ENCODE measurements around the gene PDF.
"Not testable (repeated sequence)": the region's sequence is repeated elsewhere in the genome, so short reads cannot be mapped to it uniquely, and the experiment has no call there.

The PDF gene

DNA sequence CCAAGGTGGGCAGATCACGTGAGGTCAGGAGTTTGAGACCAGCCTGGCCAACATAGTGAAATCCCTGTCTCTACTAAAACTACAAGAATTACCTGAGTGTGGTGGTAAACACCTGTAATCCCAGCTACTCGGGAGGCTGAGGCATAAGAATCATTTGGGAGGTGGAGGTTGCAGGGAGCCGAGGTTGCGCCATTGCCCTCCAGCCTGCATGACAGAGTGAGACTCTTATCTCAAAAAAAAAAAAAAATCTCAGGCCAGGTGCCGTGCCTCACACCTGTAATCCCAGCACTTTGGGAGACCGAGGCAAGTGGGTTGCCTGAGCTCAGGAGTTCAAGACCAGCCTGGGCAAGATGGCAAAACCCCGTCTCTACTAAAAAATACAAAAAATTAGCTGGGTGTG, 33.6 kb downstream of the PDF start:
- not testable (repeated sequence) for H3K79me1 ChIP-seq (ENCODE audit: low read length); H2BK5ac ChIP-seq (ENCODE audit: low read length); H2BK120ac ChIP-seq (ENCODE audit: low read depth, low read length); H4K8ac ChIP-seq (ENCODE audit: low read depth, low read length); H3K36me3 ChIP-seq (ENCODE audit: control insufficient read depth, insufficient read depth, low read length); H3K4me1 ChIP-seq (ENCODE audit: control insufficient read depth, low read depth, low read length); H2BK15ac ChIP-seq (replicated peaks; ENCODE audit: low read depth); H3K27ac ChIP-seq (ENCODE audit: low read depth, low read length); H3K4me2 ChIP-seq (ENCODE audit: low read length); H3K18ac ChIP-seq (ENCODE audit: low read length); H3K9ac ChIP-seq (ENCODE audit: low read length); H3K27me3 ChIP-seq (ENCODE audit: insufficient read depth, low read length, poor library complexity); H3K4me3 ChIP-seq (ENCODE audit: low read length); H3K23ac ChIP-seq (ENCODE audit: low read length); H3K79me2 ChIP-seq (ENCODE audit: control insufficient read depth, insufficient read depth, low read length); H3K56ac ChIP-seq (ENCODE audit: low read length); H4K5ac ChIP-seq (ENCODE audit: low read length); DNase-seq; H3K4ac ChIP-seq (ENCODE audit: low read depth, low read length); H2AK5ac ChIP-seq (ENCODE audit: low read length)
- no CpG with 5 or more reads among the region's 7 CpGs for WGBS (ENCODE audit: extremely low coverage, insufficient coverage, low lambda C conversion rate)

DNA sequence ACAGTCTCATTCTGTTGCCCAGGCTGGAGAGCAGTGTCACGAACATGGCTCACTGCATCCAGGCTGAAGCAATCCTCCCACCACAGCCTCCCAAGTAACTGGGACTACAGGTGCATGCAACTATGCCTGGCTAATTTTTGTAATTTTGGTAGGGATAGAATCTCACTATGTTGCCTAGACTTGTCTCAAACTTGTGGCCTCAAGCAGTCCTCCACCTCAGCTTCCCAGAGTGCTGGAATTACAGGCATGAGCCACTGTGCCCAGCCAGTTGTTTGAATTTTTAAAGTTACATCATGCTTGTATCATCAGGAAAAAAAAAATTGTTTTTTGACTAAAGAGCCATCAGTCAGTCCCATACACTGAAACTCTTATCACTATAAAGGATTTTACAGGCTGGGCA, 36.3 kb downstream of the PDF start:
- Histone ChIP-seq H2BK15ac (replicated peaks; ENCODE audit: low read depth) (no peak overlapping the region), H3K56ac (ENCODE audit: low read length) (no peak overlapping the region), H2BK120ac (ENCODE audit: low read depth, low read length) (no peak overlapping the region), H3K79me1 (ENCODE audit: low read length) (no peaks in the 10 kb centered on the region), H3K27ac (ENCODE audit: low read depth, low read length) (no peak overlapping the region), H3K36me3 (ENCODE audit: control insufficient read depth, insufficient read depth, low read length) (no peaks in the 10 kb centered on the region), H3K27me3 (ENCODE audit: insufficient read depth, low read length, poor library complexity) (no peaks in the 10 kb centered on the region), H3K79me2 (ENCODE audit: control insufficient read depth, insufficient read depth, low read length) (no peaks in the 10 kb centered on the region), H3K4me2 (ENCODE audit: low read length) (no peak overlapping the region), H2BK5ac (ENCODE audit: low read length) (no peak overlapping the region), H3K4me1 (ENCODE audit: control insufficient read depth, low read depth, low read length) (no peaks in the 10 kb centered on the region), H3K9ac (ENCODE audit: low read length) (no peak overlapping the region), H4K5ac (ENCODE audit: low read length) (no peak overlapping the region), H3K4ac (ENCODE audit: low read depth, low read length) (no peak overlapping the region), H3K18ac (ENCODE audit: low read length) (no peak overlapping the region), H2AK5ac (ENCODE audit: low read length) (no peak overlapping the region), H3K23ac (ENCODE audit: low read length) (no peak overlapping the region), H3K4me3 (ENCODE audit: low read length) (no peak overlapping the region), H4K8ac (ENCODE audit: low read depth, low read length) (no peak overlapping the region)
- no CpG with 5 or more reads among the region's 1 CpG for WGBS (ENCODE audit: extremely low coverage, insufficient coverage, low lambda C conversion rate)
- DNase-seq: no peak

DNA sequence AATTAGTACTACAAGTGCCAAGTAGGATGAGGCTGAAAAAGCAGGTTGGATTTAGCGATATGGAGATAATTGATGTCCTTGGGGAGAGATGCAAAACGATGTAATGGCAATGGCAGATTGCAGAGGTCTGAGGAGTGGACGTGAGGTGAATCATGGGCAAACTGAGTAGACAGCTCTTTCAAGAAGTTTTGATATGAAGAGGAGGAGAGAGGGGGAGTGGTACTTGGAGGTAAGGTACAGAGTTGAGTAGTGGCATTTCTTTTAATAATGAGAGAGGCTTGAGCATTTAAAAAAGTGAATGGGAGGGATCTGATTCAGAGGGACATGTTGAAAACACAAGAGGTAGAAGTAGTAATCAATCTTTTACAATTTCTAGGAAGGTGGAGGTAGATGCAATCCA, 37.0 kb downstream of the PDF start:
- H4K5ac ChIP-seq (ENCODE audit: low read length): no peak overlapping the region
- H3K4me3 ChIP-seq (ENCODE audit: low read length): no peak overlapping the region
- no peak overlapping the region for H3K27ac ChIP-seq (ENCODE audit: low read depth, low read length)
- H3K79me1 ChIP-seq (ENCODE audit: low read length): no peaks in the 10 kb centered on the region
- no peak overlapping the region for H3K4ac ChIP-seq (ENCODE audit: low read depth, low read length)
- no peak overlapping the region for H4K8ac ChIP-seq (ENCODE audit: low read depth, low read length)
- no peaks in the 10 kb centered on the region for H3K36me3 ChIP-seq (ENCODE audit: control insufficient read depth, insufficient read depth, low read length)
- no peak for DNase-seq
- no peak overlapping the region for H3K9ac ChIP-seq (ENCODE audit: low read length)
- H3K18ac ChIP-seq (ENCODE audit: low read length): no peak overlapping the region
- H3K4me2 ChIP-seq (ENCODE audit: low read length): no peak overlapping the region
- no peaks in the 10 kb centered on the region for H3K27me3 ChIP-seq (ENCODE audit: insufficient read depth, low read length, poor library complexity)
- no peak overlapping the region for H2BK120ac ChIP-seq (ENCODE audit: low read depth, low read length)
- H2BK5ac ChIP-seq (ENCODE audit: low read length): no peak overlapping the region
- WGBS (ENCODE audit: extremely low coverage, insufficient coverage, low lambda C conversion rate): no CpG with 5 or more reads among the region's 3 CpGs
- no peak overlapping the region for H3K23ac ChIP-seq (ENCODE audit: low read length)
- no peak overlapping the region for H2AK5ac ChIP-seq (ENCODE audit: low read length)
- H3K56ac ChIP-seq (ENCODE audit: low read length): no peak overlapping the region
- no peaks in the 10 kb centered on the region for H3K79me2 ChIP-seq (ENCODE audit: control insufficient read depth, insufficient read depth, low read length)
- H2BK15ac ChIP-seq (replicated peaks; ENCODE audit: low read depth): no peak overlapping the region
- no peaks in the 10 kb centered on the region for H3K4me1 ChIP-seq (ENCODE audit: control insufficient read depth, low read depth, low read length)

DNA sequence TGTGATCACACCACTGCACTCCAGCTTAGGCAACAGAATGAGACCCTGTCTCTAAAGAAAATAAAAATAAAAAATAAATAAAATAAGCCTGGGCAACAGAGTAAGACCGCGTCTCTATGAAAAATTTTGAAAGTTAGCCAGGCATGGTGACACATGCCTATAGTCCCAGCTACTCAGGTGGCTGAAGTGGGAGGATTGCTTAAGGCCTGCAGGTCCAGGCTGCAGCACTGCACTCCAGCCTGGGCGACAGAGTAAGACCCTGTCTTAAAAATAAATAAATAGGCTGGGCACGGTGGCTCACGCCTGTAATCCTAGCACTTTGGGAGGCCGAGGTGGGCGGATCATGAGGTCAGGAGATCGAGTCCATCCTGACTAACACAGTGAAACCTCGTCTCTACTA, 38.7 kb downstream of the PDF start:
- not testable (repeated sequence) for H3K79me2 ChIP-seq (ENCODE audit: control insufficient read depth, insufficient read depth, low read length); H2BK5ac ChIP-seq (ENCODE audit: low read length); H3K36me3 ChIP-seq (ENCODE audit: control insufficient read depth, insufficient read depth, low read length); H3K4me2 ChIP-seq (ENCODE audit: low read length); H3K4me3 ChIP-seq (ENCODE audit: low read length); H3K4ac ChIP-seq (ENCODE audit: low read depth, low read length); H2AK5ac ChIP-seq (ENCODE audit: low read length); H3K27ac ChIP-seq (ENCODE audit: low read depth, low read length); H3K18ac ChIP-seq (ENCODE audit: low read length); H3K23ac ChIP-seq (ENCODE audit: low read length); H3K4me1 ChIP-seq (ENCODE audit: control insufficient read depth, low read depth, low read length); H2BK120ac ChIP-seq (ENCODE audit: low read depth, low read length); H4K8ac ChIP-seq (ENCODE audit: low read depth, low read length); H3K56ac ChIP-seq (ENCODE audit: low read length); H3K9ac ChIP-seq (ENCODE audit: low read length); H3K79me1 ChIP-seq (ENCODE audit: low read length); DNase-seq; H2BK15ac ChIP-seq (replicated peaks; ENCODE audit: low read depth); H4K5ac ChIP-seq (ENCODE audit: low read length); H3K27me3 ChIP-seq (ENCODE audit: insufficient read depth, low read length, poor library complexity)
- no CpG with 5 or more reads among the region's 9 CpGs for WGBS (ENCODE audit: extremely low coverage, insufficient coverage, low lambda C conversion rate)

DNA sequence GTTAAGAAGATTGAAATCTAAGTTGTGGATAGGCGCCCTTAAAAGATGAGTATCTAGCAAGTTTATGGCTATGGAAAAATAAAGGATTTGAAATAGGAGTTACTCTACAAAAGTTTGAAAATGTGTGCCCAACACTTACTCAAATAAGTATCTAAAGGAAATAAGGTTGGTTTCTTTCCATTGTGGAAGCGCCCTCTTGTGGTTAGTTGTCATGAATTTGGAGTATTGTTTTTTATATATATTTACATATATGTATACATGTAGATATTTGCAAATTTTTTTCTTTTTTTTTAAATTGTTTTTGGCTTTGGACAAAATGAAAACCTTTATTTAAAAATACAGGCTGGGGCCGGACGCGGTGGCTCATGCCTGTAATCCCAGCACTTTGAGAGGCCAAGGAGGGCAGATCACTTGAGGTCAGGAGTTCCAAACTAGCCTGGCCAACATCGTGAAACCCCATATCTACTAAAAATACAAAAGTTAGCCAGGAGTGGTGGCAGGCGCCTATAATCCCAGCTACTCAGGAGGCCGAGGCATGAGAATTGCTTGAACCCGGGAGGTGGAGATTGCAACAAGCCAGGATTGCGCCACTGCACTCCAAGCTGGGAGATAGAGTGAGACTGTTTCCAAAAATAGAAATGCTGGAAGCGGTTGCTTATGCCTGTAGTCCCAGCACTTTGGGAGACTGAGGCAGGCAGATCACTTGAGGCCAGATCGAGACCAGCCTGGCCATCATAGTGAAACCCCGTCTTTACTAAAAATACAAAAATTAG, 43.3 kb downstream of the PDF start:
- no peaks in the 10 kb centered on the region for H3K79me1 ChIP-seq (ENCODE audit: low read length)
- no peak overlapping the region for H3K27ac ChIP-seq (ENCODE audit: low read depth, low read length)
- no peaks in the 10 kb centered on the region for H3K4me1 ChIP-seq (ENCODE audit: control insufficient read depth, low read depth, low read length)
- no peak overlapping the region for H3K18ac ChIP-seq (ENCODE audit: low read length)
- no peak overlapping the region for H2AK5ac ChIP-seq (ENCODE audit: low read length)
- no peak overlapping the region for H3K4me3 ChIP-seq (ENCODE audit: low read length)
- H2BK120ac ChIP-seq (ENCODE audit: low read depth, low read length): no peak overlapping the region
- no peak overlapping the region for H3K4me2 ChIP-seq (ENCODE audit: low read length)
- H2BK15ac ChIP-seq (replicated peaks; ENCODE audit: low read depth): no peak overlapping the region
- no peak overlapping the region for H3K9ac ChIP-seq (ENCODE audit: low read length)
- H4K5ac ChIP-seq (ENCODE audit: low read length): no peak overlapping the region
- H4K8ac ChIP-seq (ENCODE audit: low read depth, low read length): no peak overlapping the region
- no peaks in the 10 kb centered on the region for H3K79me2 ChIP-seq (ENCODE audit: control insufficient read depth, insufficient read depth, low read length)
- H3K27me3 ChIP-seq (ENCODE audit: insufficient read depth, low read length, poor library complexity): no peaks in the 10 kb centered on the region
- H3K4ac ChIP-seq (ENCODE audit: low read depth, low read length): no peak overlapping the region
- no peak overlapping the region for H3K23ac ChIP-seq (ENCODE audit: low read length)
- no peak overlapping the region for H2BK5ac ChIP-seq (ENCODE audit: low read length)
- DNase-seq: peak; percentile 47
- peaks cover 4% of the 10 kb centered on the region for H3K36me3 ChIP-seq (ENCODE audit: control insufficient read depth, insufficient read depth, low read length)
- no peak overlapping the region for H3K56ac ChIP-seq (ENCODE audit: low read length)
- no CpG with 5 or more reads among the region's 13 CpGs for whole genome bisulfite sequencing (ENCODE audit: extremely low coverage, insufficient coverage, low lambda C conversion rate)

DNA sequence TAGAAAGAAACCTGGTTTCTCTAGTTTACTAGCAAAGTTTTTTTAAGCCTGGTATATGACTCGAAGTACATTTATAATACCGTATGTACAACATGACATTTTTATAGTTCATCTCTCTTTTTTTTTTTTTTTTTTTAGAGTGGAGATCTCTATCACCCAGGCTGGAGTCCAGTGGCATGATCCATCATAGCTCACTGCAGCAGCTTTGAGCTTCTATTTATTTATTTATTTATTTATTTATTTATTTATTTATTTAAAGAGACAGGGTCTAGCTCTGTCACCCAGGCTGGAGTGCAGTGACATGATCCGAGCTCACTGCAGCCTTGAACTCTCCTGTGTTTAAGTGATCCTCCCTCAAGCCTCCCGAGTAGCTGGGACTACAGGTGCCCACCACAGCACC, 45.1 kb downstream of the PDF start:
- H3K23ac ChIP-seq (ENCODE audit: low read length): no peak overlapping the region
- WGBS (ENCODE audit: extremely low coverage, insufficient coverage, low lambda C conversion rate): no CpG with 5 or more reads among the region's 4 CpGs
- H3K56ac ChIP-seq (ENCODE audit: low read length): no peak overlapping the region
- H2BK15ac ChIP-seq (replicated peaks; ENCODE audit: low read depth): no peak overlapping the region
- no peaks in the 10 kb centered on the region for H3K27me3 ChIP-seq (ENCODE audit: insufficient read depth, low read length, poor library complexity)
- H3K79me2 ChIP-seq (ENCODE audit: control insufficient read depth, insufficient read depth, low read length): no peaks in the 10 kb centered on the region
- H3K4ac ChIP-seq (ENCODE audit: low read depth, low read length): no peak overlapping the region
- H4K8ac ChIP-seq (ENCODE audit: low read depth, low read length): no peak overlapping the region
- H3K4me3 ChIP-seq (ENCODE audit: low read length): no peak overlapping the region
- H3K36me3 ChIP-seq (ENCODE audit: control insufficient read depth, insufficient read depth, low read length): peaks cover 4% of the 10 kb centered on the region
- no peak overlapping the region for H4K5ac ChIP-seq (ENCODE audit: low read length)
- no peak overlapping the region for H3K9ac ChIP-seq (ENCODE audit: low read length)
- H2AK5ac ChIP-seq (ENCODE audit: low read length): no peak overlapping the region
- no peak for DNase-seq
- no peak overlapping the region for H3K27ac ChIP-seq (ENCODE audit: low read depth, low read length)
- H3K4me2 ChIP-seq (ENCODE audit: low read length): no peak overlapping the region
- H3K4me1 ChIP-seq (ENCODE audit: control insufficient read depth, low read depth, low read length): no peaks in the 10 kb centered on the region
- H2BK120ac ChIP-seq (ENCODE audit: low read depth, low read length): no peak overlapping the region
- no peak overlapping the region for H2BK5ac ChIP-seq (ENCODE audit: low read length)
- H3K79me1 ChIP-seq (ENCODE audit: low read length): no peaks in the 10 kb centered on the region
- H3K18ac ChIP-seq (ENCODE audit: low read length): no peak overlapping the region
